KMS-11 (cell line): Measurements from ENCODE around the gene EFNB2.
A peak's percentile ranks its signal among the peaks of the same experiment; 100 is the strongest.

Experiments
- H2AFZ ChIP-seq: fragments of 200-600 bp; sonication (generic); 2 replicates; pipeline ENCODE4 v1.6.1; 2016; ENCODE audit warnings: antibody characterized with exemption, mixed run types, low read depth
- H3K27ac ChIP-seq: fragments of 200-600 bp; sonication (generic); 2 replicates; pipeline ENCODE4 v1.6.1; 2016; ENCODE audit warnings: mild to moderate bottlenecking, mixed run types
- H3K27me3 ChIP-seq: fragments of 200-600 bp; sonication (generic); 2 replicates; pipeline ENCODE4 v1.6.1; 2017; ENCODE audit warnings: mild to moderate bottlenecking, low read depth, mixed run types, moderate library complexity; ENCODE audit not compliant: insufficient read depth
- H3K36me3 ChIP-seq: fragments of 200-600 bp; sonication (generic); 2 replicates; pipeline ENCODE4 v1.6.1; 2017; ENCODE audit warnings: mild to moderate bottlenecking, mixed run types; ENCODE audit not compliant: insufficient read depth
- H3K4me1 ChIP-seq: fragments of 200-600 bp; sonication (generic); 2 replicates; pipeline ENCODE4 v1.6.1; 2016; ENCODE audit warnings: mild to moderate bottlenecking, low read depth, mixed run types; ENCODE audit not compliant: poor library complexity, severe bottlenecking
- H3K4me2 ChIP-seq: fragments of 200-600 bp; sonication (generic); 2 replicates; pipeline ENCODE4 v1.7.0; 2016; ENCODE audit warnings: mild to moderate bottlenecking, mixed run types
- H3K4me3 ChIP-seq: fragments of 200-600 bp; sonication (generic); IDR thresholded peaks from 2 replicates; pipeline ENCODE4 v1.6.1; 2017; ENCODE audit warnings: low read depth, low read length, mixed read lengths; ENCODE audit not compliant: insufficient read depth
- H3K79me2 ChIP-seq: fragments of 200-600 bp; sonication (generic); 2 replicates; pipeline ENCODE4 v1.6.1; 2016; ENCODE audit warnings: low read depth, mixed run types; ENCODE audit not compliant: insufficient read depth
- H3K9ac ChIP-seq: fragments of 200-600 bp; sonication (generic); 2 replicates; pipeline ENCODE4 v1.6.1; 2016; ENCODE audit warnings: mild to moderate bottlenecking, mixed run types
- H4K20me1 ChIP-seq: fragments of 200-600 bp; sonication (generic); 2 replicates; pipeline ENCODE4 v1.6.1; 2016; ENCODE audit warnings: mild to moderate bottlenecking, mixed run types; ENCODE audit not compliant: insufficient read depth
- CTCF ChIP-seq: fragments of 200-600 bp; sonication (generic); conservative IDR thresholded peaks from 2 replicates; pipeline ENCODE4 v1.6.1; 2017; ENCODE audit warnings: low read depth, mild to moderate bottlenecking, antibody characterized with exemption, low read length, moderate library complexity, mixed read lengths

EFNB2 gene

GRCh38 chr13:106573284-106573846 lies 37.9 kb upstream of the EFNB2 start:
- Histone ChIP-seq H3K9ac (no peak overlapping the region), H3K27me3 (no peaks in the 10 kb centered on the region), H4K20me1 (no peaks in the 10 kb centered on the region), H3K79me2 (no peaks in the 10 kb centered on the region), H2AFZ (no peak overlapping the region), H3K36me3 (no peaks in the 10 kb centered on the region), H3K27ac (no peak overlapping the region), H3K4me3 (no peak overlapping the region), H3K4me1 (peaks cover 5% of the 10 kb centered on the region), H3K4me2 (no peak overlapping the region)
- TF ChIP-seq CTCF, result no peak

GRCh38 chr13:106570299-106570852 lies 34.9 kb upstream of the EFNB2 start:
- Histone ChIP-seq H3K9ac (no peak overlapping the region), H3K27me3 (no peaks in the 10 kb centered on the region), H3K4me1 (peaks cover 11% of the 10 kb centered on the region), H3K27ac (no peak overlapping the region), H3K4me2 (no peak overlapping the region), H2AFZ (no peak overlapping the region), H3K36me3 (no peaks in the 10 kb centered on the region), H3K4me3 (no peak overlapping the region), H3K79me2 (peaks cover 17% of the 10 kb centered on the region), H4K20me1 (peaks cover 12% of the 10 kb centered on the region)
- TF ChIP-seq CTCF, result no peak

GRCh38 chr13:106569233-106570095 lies 34.0 kb upstream of the EFNB2 start:
- TF ChIP-seq CTCF, result no peak
- no peak overlapping the region for H3K27ac ChIP-seq
- H3K4me3 ChIP-seq, result no peak overlapping the region
- no peaks in the 10 kb centered on the region for H3K36me3 ChIP-seq
- no peak overlapping the region for H3K9ac ChIP-seq
- no peak overlapping the region for H2AFZ ChIP-seq
- H3K4me2 ChIP-seq, result no peak overlapping the region
- H3K4me1 ChIP-seq, result peaks cover 19% of the 10 kb centered on the region
- no peaks in the 10 kb centered on the region for H3K27me3 ChIP-seq
- H4K20me1 ChIP-seq, result peaks cover 21% of the 10 kb centered on the region
- H3K79me2 ChIP-seq, result peaks cover 26% of the 10 kb centered on the region

GRCh38 chr13:106568299-106569003 lies 33.0 kb upstream of the EFNB2 start:
- H2AFZ ChIP-seq, result peak overlapping the region; percentile 79
- H3K27ac ChIP-seq, result peak overlapping the region; percentile 85; the same call in 1 of the 2 replicates
- peaks cover 36% of the 10 kb centered on the region for H3K79me2 ChIP-seq
- no peak overlapping the region for H3K4me3 ChIP-seq
- no peaks in the 10 kb centered on the region for H3K27me3 ChIP-seq
- H4K20me1 ChIP-seq, result peaks cover 30% of the 10 kb centered on the region
- no peak for TF ChIP-seq CTCF
- H3K36me3 ChIP-seq, result no peaks in the 10 kb centered on the region
- H3K4me2 ChIP-seq, result peak overlapping the region; percentile 57
- peak overlapping the region; percentile 88; the same call in 1 of the 2 replicates for H3K9ac ChIP-seq
- H3K4me1 ChIP-seq, result peaks cover 28% of the 10 kb centered on the region
